ENCODE measurements around the gene CFAP46. TPM values are rescaled to one million over a fixed set of nuclear protein-coding genes. Genes with fewer than 3 reads are reported as not detected.

CFAP46 gene
- total and polyA plus RNA-seq, 2 of the 8 experiments (the other 6 are each of a cell fraction or from before 2014, with no cell fraction given), result 2.6 to 4.8 TPM

DNA sequence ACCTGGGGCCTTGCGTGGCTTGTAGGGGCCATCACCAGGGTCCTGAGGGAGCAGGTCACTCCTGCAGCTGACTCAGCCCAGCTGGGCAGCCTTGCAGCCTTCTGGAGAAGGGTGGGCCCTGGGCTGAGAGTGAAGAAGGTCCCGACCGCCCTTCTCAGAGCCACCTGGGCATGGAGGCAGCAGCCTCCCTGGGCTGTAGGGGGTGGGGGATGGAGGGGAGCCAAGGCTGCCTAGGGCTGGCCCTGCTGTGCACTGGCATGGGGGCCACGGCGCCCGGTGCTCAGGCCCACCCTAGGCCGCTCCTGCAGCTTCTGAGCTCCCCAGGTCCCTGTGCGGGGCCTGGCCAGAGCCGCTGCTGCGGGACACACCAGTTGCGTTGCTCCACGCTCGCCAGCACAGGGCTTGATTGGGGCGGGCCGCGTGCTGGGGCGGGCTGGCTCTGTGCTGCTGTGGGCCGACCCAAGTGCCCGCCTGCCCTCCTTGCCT is 92.8 kb downstream of the CFAP46 start:
- Histone ChIP-seq H4K8ac (ENCODE audit: extremely low read depth, insufficient read depth, low read length) (no peak overlapping the region; the same call in 1 of the 2 replicates), H3K23ac (ENCODE audit: insufficient read length) (no peak overlapping the region), H3K4me2 (ENCODE audit: insufficient read depth in 1 of 2, low read depth in 2 of 2, low read length in 2 of 2) (no peak overlapping the region), H4K20me1 (replicated peaks in 1 of 2; ENCODE audit: control insufficient read depth in 1 of 2, insufficient read depth in 2 of 2, low read length in 2 of 2) (no peaks in the 10 kb centered on the region), H2BK5ac (ENCODE audit: low read depth, low read length) (no peak overlapping the region), H3K36me3 (ENCODE audit: control insufficient read depth in 2 of 4, insufficient read depth in 4 of 4, low read length in 3 of 4) (no peaks in the 10 kb centered on the region), H3K79me1 (ENCODE audit: low read depth, low read length) (no peaks in the 10 kb centered on the region), H3K56ac (replicated peaks; ENCODE audit: insufficient read length, low read depth, low read length) (no peak overlapping the region), H2BK120ac (replicated peaks; ENCODE audit: low read depth, low read length) (no peak overlapping the region), H3K9ac (replicated peaks in 1 of 4; ENCODE audit: extremely low read depth in 1 of 4, low read depth in 3 of 4, low read length in 3 of 4) (no peak overlapping the region), H2AFZ (ENCODE audit: low read length) (no peak overlapping the region), H3K27ac (ENCODE audit: low read depth, low read length) (no peak overlapping the region), H3K4ac (replicated peaks; ENCODE audit: insufficient read length, low read depth, low read length) (no peak overlapping the region), H3K23me2 (ENCODE audit: low read depth, low read length) (no peaks in the 10 kb centered on the region), H4K5ac (ENCODE audit: insufficient read length, low read depth, low read length) (no peak overlapping the region), H3K79me2 (ENCODE audit: control insufficient read depth in 1 of 2, insufficient read depth in 2 of 2, low read length in 2 of 2) (no peaks in the 10 kb centered on the region), H4K91ac (replicated peaks; ENCODE audit: insufficient read length, low read length) (no peak overlapping the region), H3K27me3 (replicated peaks in 1 of 4; ENCODE audit: control insufficient read depth in 3 of 4, extremely low read depth in 1 of 4, insufficient read depth in 3 of 4, low read length in 3 of 4) (no peaks in the 10 kb centered on the region), H3K18ac (ENCODE audit: extremely low read depth, low read length) (no peak overlapping the region), H2BK20ac (ENCODE audit: low read length) (no peak overlapping the region), H3K14ac (ENCODE audit: insufficient read length) (no peak overlapping the region), H2BK12ac (ENCODE audit: low read depth, low read length) (no peak overlapping the region), H3K9me3 (ENCODE audit: insufficient read depth in 2 of 2, low read depth in 1 of 2, low read length in 1 of 2) (no peaks in the 10 kb centered on the region; a peak in 1 of 4 replicates), H3K4me1 (replicated peaks in 1 of 4; ENCODE audit: control insufficient read depth in 3 of 4, insufficient read depth in 4 of 4, low read length in 3 of 4) (no peaks in the 10 kb centered on the region; a peak in 1 of 7 replicates), H3K4me3 (ENCODE audit: extremely low read depth in 1 of 4, insufficient read depth in 2 of 4, low read depth in 3 of 4, low read length in 4 of 4) (no peak overlapping the region), H2AK5ac (ENCODE audit: low read depth, low read length) (no peak overlapping the region), H2BK15ac (ENCODE audit: low read length) (no peak overlapping the region)
- ChIA-PET POLR2A (ENCODE audit: partially characterized antibody) (no interaction called here), CTCF (ENCODE audit: partially characterized antibody) (interaction anchor here (1.2 to 3.7 kb wide), 5 partner anchors 8 to 195 kb away, joined by 4 to 18 read pairs (median 8); no protein-coding TSS in a partner anchor)
- TF ChIP-seq TAF7 (optimal IDR thresholded peaks at IDR 0.05; ENCODE audit: borderline replicate concordance, low read depth, low read length) (no peak), JUN (IDR thresholded peaks at IDR 0.05; ENCODE audit: low read depth, low read length) (no peak)
- TF ChIP-seq, protein P1, sequence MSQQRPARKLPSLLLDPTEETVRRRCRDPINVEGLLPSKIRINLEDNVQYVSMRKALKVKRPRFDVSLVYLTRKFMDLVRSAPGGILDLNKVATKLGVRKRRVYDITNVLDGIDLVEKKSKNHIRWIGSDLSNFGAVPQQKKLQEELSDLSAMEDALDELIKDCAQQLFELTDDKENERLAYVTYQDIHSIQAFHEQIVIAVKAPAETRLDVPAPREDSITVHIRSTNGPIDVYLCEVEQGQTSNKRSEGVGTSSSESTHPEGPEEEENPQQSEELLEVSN (IDR thresholded peaks at IDR 0.05), result no peak
- DNase-seq (ENCODE audit: low read depth in 1 of 2, low spot score in 2 of 2) (no peak), FAIRE-seq (no peak)
- 91% methylated on average over 18 of the region's 19 CpGs; no CpG with 5 or more reads in 1 of the 2 experiments for WGBS, 2 experiments (ENCODE audit: extremely low coverage in 1 of 2, insufficient coverage in 1 of 2, insufficient read length in 1 of 2, insufficient replicate concordance in 2 of 2, low coverage in 1 of 2, low lambda C conversion rate in 2 of 2, missing lambda C conversion rate in 1 of 2)
